SJCRH30 (cell line): ENCODE data around the gene PRTFDC1. TPM values are rescaled to one million over a fixed set of nuclear protein-coding genes. Genes with fewer than 3 reads are reported as not detected.
"Not testable (repeated sequence)": the region's sequence is repeated elsewhere in the genome, so short reads cannot be mapped to it uniquely, and the experiment has no call there.

Experiments
- DNase-seq, 2 experiments: peaks; one replicate each; pipeline ENCODE4 v3.0.0-alpha.2; 2015 to 2020
- H3K27ac ChIP-seq: fragments of 250-450 bp; sonication (Bioruptor Pico); 2 replicates; pipeline ENCODE4 v1.5.1; 2020; ENCODE audit warnings: mild to moderate bottlenecking, moderate library complexity
- H3K27me3 ChIP-seq: fragments of 250-450 bp; sonication (Bioruptor Pico); 2 replicates; pipeline ENCODE4 v1.5.1; 2020; ENCODE audit warnings: mild to moderate bottlenecking, moderate library complexity
- H3K36me3 ChIP-seq: fragments of 250-450 bp; sonication (Bioruptor Pico); 2 replicates; pipeline ENCODE4 v1.5.1; 2020; ENCODE audit warnings: mild to moderate bottlenecking, moderate library complexity
- H3K4me1 ChIP-seq: fragments of 250-450 bp; sonication (Bioruptor Pico); 2 replicates; pipeline ENCODE4 v1.5.1; 2020; ENCODE audit warnings: mild to moderate bottlenecking, moderate library complexity
- H3K4me3 ChIP-seq: fragments of 250-450 bp; sonication (Bioruptor Pico); 2 replicates; pipeline ENCODE4 v1.5.1; 2020; ENCODE audit warnings: mild to moderate bottlenecking, moderate library complexity
- H3K9me3 ChIP-seq: fragments of 250-450 bp; sonication (Bioruptor Pico); replicated peaks from 2 replicates; pipeline ENCODE4 v1.5.1; 2020; ENCODE audit warnings: mild to moderate bottlenecking, moderate library complexity
- total RNA-seq: library from RNA; depleted of rRNA; stranded (reverse); fragments of >200 nt; shearing (Covaris generic); gene quantifications from 2 replicates; pipeline ENCODE4 v1.2.3, GENCODE V29; 2014

Gene PRTFDC1
- total RNA-seq, 1 experiment from 2014 or later: 0.08 TPM

DNA sequence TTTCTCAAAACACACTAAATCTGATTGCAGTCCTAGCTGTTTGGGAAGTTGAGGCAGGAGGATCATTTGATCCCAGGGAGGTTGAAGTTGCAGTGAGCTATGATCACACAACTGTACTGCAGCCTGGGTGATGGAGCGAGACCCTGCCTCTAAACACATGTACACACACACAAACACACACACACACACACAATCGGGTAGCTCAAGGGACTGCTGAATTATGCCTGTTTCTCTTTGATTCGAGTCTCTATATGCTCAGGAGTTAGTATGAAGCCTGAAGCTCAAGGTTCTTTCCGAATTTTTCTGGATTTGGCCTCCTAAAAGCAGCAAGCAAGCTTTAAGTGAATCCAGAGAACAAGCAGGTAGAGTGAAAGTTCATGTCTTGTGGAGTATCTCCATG is 22.5 kb downstream of the PRTFDC1 start:
- Histone ChIP-seq H3K4me3 (no peak overlapping the region), H3K36me3 (no peaks in the 10 kb centered on the region), H3K27me3 (peaks cover 4% of the 10 kb centered on the region), H3K27ac (no peak overlapping the region), H3K9me3 (no peaks in the 10 kb centered on the region), H3K4me1 (no peaks in the 10 kb centered on the region)
- no peak for DNase-seq

DNA sequence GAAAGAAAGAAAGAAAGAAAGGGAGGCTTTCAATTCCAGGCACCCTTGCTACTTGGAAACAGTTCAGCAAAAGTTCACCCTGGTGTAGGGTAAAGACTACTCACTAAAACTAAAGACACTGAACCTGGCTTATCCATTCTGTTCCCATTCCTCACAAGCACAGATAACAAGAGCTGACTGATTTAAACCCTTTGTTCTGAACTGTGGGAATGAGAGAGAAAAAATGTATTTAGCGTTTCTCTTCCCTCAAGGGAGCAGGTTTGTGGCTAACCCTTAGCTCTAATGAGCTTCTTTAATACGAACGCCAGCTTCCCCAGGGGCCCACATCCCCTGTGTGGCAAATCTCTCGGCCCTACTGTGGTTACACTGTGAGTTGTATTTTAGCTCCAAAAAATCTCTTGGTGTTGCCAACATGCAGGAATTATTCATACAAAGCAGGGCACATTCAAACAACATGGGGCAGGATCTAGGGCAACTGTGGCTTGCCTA is 23.3 kb downstream of the PRTFDC1 start:
- H3K27ac ChIP-seq: no peak overlapping the region
- peak; percentile 54 to 66 for DNase-seq

GRCh38 chr10:24928163-24928562 is 24.2 kb downstream of the PRTFDC1 start:
- no peak overlapping the region for H3K27ac ChIP-seq
- H3K4me3 ChIP-seq: no peak overlapping the region
- no peak for DNase-seq

More for the DNA sequence above, 23.3 kb downstream of the PRTFDC1 start:
- no peak overlapping the region for H3K4me3 ChIP-seq
- H3K36me3 ChIP-seq: no peaks in the 10 kb centered on the region
- H3K9me3 ChIP-seq: no peaks in the 10 kb centered on the region
- H3K27me3 ChIP-seq: peaks cover 4% of the 10 kb centered on the region
- no peaks in the 10 kb centered on the region for H3K4me1 ChIP-seq

GRCh38 chr10:24926557-24926956 is 25.8 kb downstream of the PRTFDC1 start:
- Histone ChIP-seq H3K27me3 (peaks cover 4% of the 10 kb centered on the region), H3K4me1 (no peaks in the 10 kb centered on the region), H3K27ac (no peak overlapping the region), H3K36me3 (no peaks in the 10 kb centered on the region), H3K4me3 (no peak overlapping the region), H3K9me3 (0 out of 2 replicates have a peak, but pooled peaks cover 4% of the 10 kb centered on the region)
- no peak for DNase-seq

More at GRCh38 chr10:24928163-24928562, 24.2 kb downstream of the PRTFDC1 start:
- H3K4me1 ChIP-seq: no peaks in the 10 kb centered on the region
- 0 out of 2 replicates have a peak, but pooled peaks cover 4% of the 10 kb centered on the region for H3K9me3 ChIP-seq
- peaks cover 4% of the 10 kb centered on the region for H3K27me3 ChIP-seq
- H3K36me3 ChIP-seq: no peaks in the 10 kb centered on the region

DNA sequence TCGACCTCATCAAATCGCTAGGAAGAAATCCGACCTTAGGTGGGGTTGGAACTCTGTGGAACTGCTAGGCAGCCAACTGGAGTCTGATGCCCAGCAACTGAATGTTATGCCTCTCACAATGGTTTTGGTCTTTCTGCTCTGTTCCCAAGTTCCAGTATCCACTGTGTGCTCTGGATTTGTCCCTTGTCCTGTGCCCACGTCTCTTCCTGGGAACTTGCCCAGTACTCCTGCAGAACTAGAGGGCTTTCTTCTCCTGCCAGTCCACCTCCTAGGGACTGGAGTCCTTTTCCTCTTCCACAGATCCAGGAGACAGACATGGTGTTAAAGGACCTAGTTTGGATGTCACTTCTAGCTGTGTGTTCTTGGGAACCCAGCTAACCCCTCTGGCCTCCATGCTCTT is 26.6 kb downstream of the PRTFDC1 start:
- Histone ChIP-seq H3K4me3 (no peak overlapping the region), H3K27ac (no peak overlapping the region), H3K36me3 (no peaks in the 10 kb centered on the region), H3K4me1 (no peaks in the 10 kb centered on the region), H3K9me3 (0 out of 2 replicates have a peak, but pooled peaks cover 4% of the 10 kb centered on the region), H3K27me3 (peaks cover 4% of the 10 kb centered on the region; the same call in 1 of the 2 replicates)
- DNase-seq: no peak

- H3K27me3 ChIP-seq, H3K36me3 ChIP-seq, H3K4me1 ChIP-seq, H3K4me3 ChIP-seq, H3K9me3 ChIP-seq, DNase-seq, H3K27ac ChIP-seq: not testable (repeated sequence)
These were observed 27.9 kb downstream of the PRTFDC1 start for GRCh38 chr10:24924483-24924882.

DNA sequence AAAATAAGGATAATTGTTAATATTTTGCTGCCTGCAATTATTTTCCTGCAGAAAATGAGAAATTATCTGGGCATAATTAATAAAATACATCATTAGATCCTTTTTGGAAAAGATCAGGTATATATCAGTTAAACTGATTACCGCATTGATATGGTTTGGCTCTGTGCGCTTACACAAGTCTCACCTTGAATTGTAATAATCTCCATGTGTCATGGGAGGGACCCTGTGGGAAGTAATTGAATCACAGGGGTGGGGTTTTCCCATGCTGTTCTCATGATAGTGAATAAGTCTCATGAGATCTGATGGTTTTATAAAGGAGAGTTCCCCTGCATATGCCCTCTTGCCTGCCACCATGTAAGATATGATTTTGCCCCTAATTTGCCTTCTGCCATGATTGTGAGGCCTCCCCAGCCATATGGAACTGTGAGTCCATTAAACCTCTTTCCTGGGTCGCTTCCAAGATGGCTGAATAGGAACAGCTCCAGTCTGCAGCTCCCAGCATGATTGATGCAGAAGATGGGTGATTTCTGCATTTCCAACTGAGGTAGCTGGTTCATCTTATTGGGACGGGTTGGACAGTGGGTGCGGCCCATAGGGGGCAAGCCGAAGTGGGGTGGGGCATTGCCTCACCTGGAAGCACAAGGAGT is 30.1 kb downstream of the PRTFDC1 start:
- not testable (repeated sequence) for H3K9me3 ChIP-seq, H3K4me3 ChIP-seq, DNase-seq, H3K4me1 ChIP-seq, H3K27me3 ChIP-seq, H3K27ac ChIP-seq, H3K36me3 ChIP-seq

GRCh38 chr10:24920907-24921881 is 31.2 kb downstream of the PRTFDC1 start:
- Histone ChIP-seq H3K4me3 (no peak overlapping the region), H3K36me3 (no peaks in the 10 kb centered on the region), H3K27me3 (no peaks in the 10 kb centered on the region), H3K9me3 (0 out of 2 replicates have a peak, but pooled peaks cover 4% of the 10 kb centered on the region), H3K4me1 (no peaks in the 10 kb centered on the region), H3K27ac (no peak overlapping the region)
- peak in 1 of 2 experiments; percentile 9 for DNase-seq

DNA sequence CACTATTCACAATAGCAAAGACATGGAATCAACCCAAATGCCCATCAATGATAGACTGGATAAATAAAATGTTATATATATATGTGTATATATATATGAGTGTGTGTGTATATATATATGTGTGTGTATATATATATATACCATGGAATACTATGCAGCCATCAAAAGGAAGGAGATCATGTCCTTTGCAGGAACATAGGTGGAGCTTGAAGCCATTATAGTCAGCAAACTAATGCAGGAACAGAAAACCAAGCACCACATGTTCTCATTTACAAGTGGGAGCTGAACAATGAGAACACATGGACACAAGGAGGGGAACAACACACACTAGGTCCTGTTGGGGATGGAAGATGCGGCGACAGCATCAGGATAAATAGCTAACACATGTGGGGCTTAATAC is 32.2 kb downstream of the PRTFDC1 start:
- H3K36me3 ChIP-seq, DNase-seq, H3K4me1 ChIP-seq, H3K27ac ChIP-seq, H3K4me3 ChIP-seq, H3K27me3 ChIP-seq, H3K9me3 ChIP-seq: not testable (repeated sequence)

DNA sequence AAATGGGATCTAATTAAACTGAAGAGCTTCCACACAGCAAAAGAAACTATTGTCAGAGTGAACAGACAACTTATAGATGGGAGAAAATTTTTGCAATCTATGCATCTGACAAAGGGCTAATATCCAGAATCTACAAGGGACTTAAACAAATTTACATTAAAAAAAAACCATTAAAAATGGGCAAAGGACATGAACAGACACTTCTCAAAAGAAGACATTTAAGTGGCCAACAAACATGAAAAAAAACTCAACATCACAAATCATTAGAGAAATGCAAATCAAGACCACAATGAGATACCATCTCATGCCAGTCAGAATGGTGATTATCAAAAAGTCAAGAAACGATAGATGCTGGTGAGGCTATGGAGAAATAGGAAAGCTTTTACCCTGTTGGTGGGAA is 32.8 kb downstream of the PRTFDC1 start:
- not testable (repeated sequence) for H3K4me1 ChIP-seq, H3K4me3 ChIP-seq, DNase-seq, H3K27me3 ChIP-seq, H3K36me3 ChIP-seq, H3K9me3 ChIP-seq, H3K27ac ChIP-seq

GRCh38 chr10:24917979-24918378 is 34.4 kb downstream of the PRTFDC1 start:
- no peak overlapping the region for H3K4me3 ChIP-seq
- no peak for DNase-seq
- no peaks in the 10 kb centered on the region for H3K4me1 ChIP-seq
- no peaks in the 10 kb centered on the region for H3K27me3 ChIP-seq
- no peaks in the 10 kb centered on the region for H3K36me3 ChIP-seq
- no peak overlapping the region for H3K27ac ChIP-seq
- H3K9me3 ChIP-seq: no peaks in the 10 kb centered on the region; the same call in 1 of the 2 replicates

DNA sequence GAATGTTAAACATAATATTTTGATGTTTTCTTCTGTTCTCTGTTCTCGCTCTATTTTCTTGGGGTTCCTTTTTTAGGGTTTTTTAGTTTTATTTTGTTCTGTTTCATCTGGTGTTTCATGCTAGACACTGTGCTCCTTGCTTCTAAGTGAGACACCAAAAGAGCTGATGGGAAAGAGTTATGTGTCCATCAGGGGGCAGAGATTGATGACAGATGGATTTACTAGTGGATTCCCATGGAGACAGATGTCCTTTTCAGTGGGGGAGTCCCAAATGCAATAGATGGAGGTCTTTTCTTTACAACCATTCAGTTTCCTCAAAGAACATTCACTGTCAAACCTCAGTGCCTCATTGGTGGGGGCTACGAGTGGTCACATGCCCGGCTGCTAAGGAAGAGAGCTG is 34.9 kb downstream of the PRTFDC1 start:
- Histone ChIP-seq H3K27me3 (no peaks in the 10 kb centered on the region), H3K9me3 (no peaks in the 10 kb centered on the region; the same call in 1 of the 2 replicates), H3K4me3 (no peak overlapping the region), H3K36me3 (no peaks in the 10 kb centered on the region), H3K27ac (no peak overlapping the region), H3K4me1 (no peaks in the 10 kb centered on the region)
- DNase-seq: no peak

- Histone ChIP-seq H3K36me3 (no peaks in the 10 kb centered on the region), H3K4me3 (no peak overlapping the region), H3K27me3 (no peaks in the 10 kb centered on the region), H3K9me3 (no peaks in the 10 kb centered on the region; the same call in 1 of the 2 replicates), H3K4me1 (no peaks in the 10 kb centered on the region), H3K27ac (no peak overlapping the region)
- no peak for DNase-seq
These were observed 36.0 kb downstream of the PRTFDC1 start for GRCh38 chr10:24916365-24916764.

GRCh38 chr10:24915304-24915703 is 37.1 kb downstream of the PRTFDC1 start:
- Histone ChIP-seq H3K4me3 (no peak overlapping the region), H3K9me3 (no peaks in the 10 kb centered on the region; the same call in 1 of the 2 replicates), H3K27ac (no peak overlapping the region), H3K27me3 (no peaks in the 10 kb centered on the region; the same call in 1 of the 2 replicates), H3K4me1 (no peaks in the 10 kb centered on the region), H3K36me3 (no peaks in the 10 kb centered on the region)
- no peak for DNase-seq

DNA sequence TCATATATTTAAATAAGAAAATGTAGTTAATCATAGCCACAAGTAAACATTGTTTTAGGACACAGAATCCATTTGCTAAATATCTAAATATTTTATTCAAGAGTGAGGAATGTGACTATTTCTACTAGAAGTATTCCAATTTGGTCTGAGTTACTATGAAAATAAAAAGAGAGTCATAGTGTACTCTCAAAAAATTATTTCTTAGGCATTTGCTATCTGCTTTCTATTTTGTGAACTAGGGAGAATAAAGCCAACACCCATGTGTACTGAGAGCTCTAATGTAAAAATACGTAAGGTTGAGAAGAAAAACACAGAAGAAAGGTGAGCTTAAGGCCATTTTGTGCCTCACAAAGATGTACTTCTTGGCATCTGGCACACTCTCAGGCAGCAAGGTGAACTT is 38.3 kb downstream of the PRTFDC1 start:
- no peak overlapping the region for H3K4me3 ChIP-seq
- H3K9me3 ChIP-seq: no peaks in the 10 kb centered on the region; the same call in 1 of the 2 replicates
- no peaks in the 10 kb centered on the region for H3K36me3 ChIP-seq
- no peaks in the 10 kb centered on the region; the same call in 1 of the 2 replicates for H3K27me3 ChIP-seq
- no peak overlapping the region for H3K27ac ChIP-seq
- H3K4me1 ChIP-seq: no peaks in the 10 kb centered on the region
- no peak for DNase-seq
